HEK293 (cell line): ENCODE measurements around the gene DGKD.

Experiments
- GLI4 ChIP-seq: fragments of 450-650 bp; formaldehyde crosslinking; IDR thresholded peaks from 2 replicates; pipeline ENCODE4 v1.5.1; 2016; ENCODE audit warnings: missing biosample characterization, missing genetic modification characterization
- MEIS1 ChIP-seq: sonication (generic); formaldehyde crosslinking; IDR thresholded peaks from 2 replicates; pipeline ENCODE4 v1.8.1; 2022; ENCODE audit warnings: missing genetic modification reagents, mild to moderate bottlenecking, borderline replicate concordance
- ZEB2 ChIP-seq: fragments of 450-650 bp; formaldehyde crosslinking; IDR thresholded peaks from 2 replicates; pipeline ENCODE4 v1.5.1; 2016; ENCODE audit warnings: missing biosample characterization, missing genetic modification characterization
- ZNF132 ChIP-seq: fragments of 450-650 bp; formaldehyde crosslinking; IDR thresholded peaks from 2 replicates; pipeline ENCODE4 v1.5.1; 2017; ENCODE audit warnings: missing biosample characterization, missing genetic modification characterization, borderline replicate concordance
- ZNF146 ChIP-seq: fragments of 450-650 bp; formaldehyde crosslinking; IDR thresholded peaks from 2 replicates; pipeline ENCODE4 v1.5.1; 2016; ENCODE audit warnings: missing biosample characterization, missing genetic modification characterization
- ZNF211 ChIP-seq: fragments of 450-650 bp; formaldehyde crosslinking; IDR thresholded peaks from 2 replicates; pipeline ENCODE4 v1.5.1; 2016; ENCODE audit warnings: low read depth, missing biosample characterization, missing genetic modification characterization
- ZNF324 ChIP-seq: fragments of 450-650 bp; formaldehyde crosslinking; IDR thresholded peaks from 2 replicates; pipeline ENCODE4 v1.5.1; 2016; ENCODE audit warnings: missing biosample characterization, missing genetic modification characterization
- ZNF335 ChIP-seq: fragments of 450-650 bp; formaldehyde crosslinking; conservative IDR thresholded peaks from 2 replicates; pipeline ENCODE4 v1.5.1; 2016; ENCODE audit warnings: missing biosample characterization, missing genetic modification characterization
- ZNF48 ChIP-seq: fragments of 450-650 bp; formaldehyde crosslinking; IDR thresholded peaks from 2 replicates; pipeline ENCODE4 v1.5.1; 2016; ENCODE audit warnings: missing biosample characterization, missing genetic modification characterization
- ZNF513 ChIP-seq: fragments of 450-650 bp; IDR thresholded peaks from 2 replicates; pipeline ENCODE4 v1.5.1; 2018; ENCODE audit warnings: missing biosample characterization, missing genetic modification characterization
- ZNF518A ChIP-seq: fragments of 450-650 bp; formaldehyde crosslinking; conservative IDR thresholded peaks from 2 replicates; pipeline ENCODE4 v1.5.1; 2016; ENCODE audit warnings: low read depth, missing biosample characterization, missing genetic modification characterization
- ZNF530 ChIP-seq: fragments of 450-650 bp; formaldehyde crosslinking; IDR thresholded peaks from 2 replicates; pipeline ENCODE4 v1.5.1; 2016; ENCODE audit warnings: low read depth, missing biosample characterization, missing genetic modification characterization
- ZNF624 ChIP-seq: fragments of 450-650 bp; formaldehyde crosslinking; IDR thresholded peaks from 2 replicates; pipeline ENCODE4 v1.5.1; 2017; ENCODE audit warnings: missing biosample characterization, missing genetic modification characterization
- ZNF629 ChIP-seq: fragments of 450-650 bp; formaldehyde crosslinking; IDR thresholded peaks from 2 replicates; pipeline ENCODE4 v1.5.1; 2017; ENCODE audit warnings: missing biosample characterization, missing genetic modification characterization
- ZNF704 ChIP-seq: fragments of 450-650 bp; formaldehyde crosslinking; IDR thresholded peaks from 2 replicates; pipeline ENCODE4 v1.5.1; 2016; ENCODE audit warnings: missing biosample characterization, missing genetic modification characterization
- ZNF76 ChIP-seq: fragments of 450-650 bp; formaldehyde crosslinking; IDR thresholded peaks from 2 replicates; pipeline ENCODE4; 2016; ENCODE audit warnings: low read depth, missing biosample characterization, missing genetic modification characterization, borderline replicate concordance
- ZSCAN5A ChIP-seq: fragments of 450-650 bp; formaldehyde crosslinking; IDR thresholded peaks from 2 replicates; pipeline ENCODE4 v1.5.1; 2016; ENCODE audit warnings: missing biosample characterization, missing genetic modification characterization
- TF ChIP-seq, protein P1 (sequence below): fragments of 450-650 bp; formaldehyde crosslinking; IDR thresholded peaks from 2 replicates; pipeline ENCODE4 v1.5.1; 2016; ENCODE audit warnings: missing biosample characterization, missing genetic modification characterization
- TF ChIP-seq, protein P2 (sequence below): fragments of 450-650 bp; formaldehyde crosslinking; IDR thresholded peaks from 2 replicates; pipeline ENCODE4 v1.5.1; 2016; ENCODE audit warnings: missing biosample characterization, missing genetic modification characterization
- TF ChIP-seq, protein P3 (sequence below): fragments of 450-650 bp; formaldehyde crosslinking; IDR thresholded peaks from 2 replicates; pipeline ENCODE4 v1.5.1; 2016; ENCODE audit warnings: missing biosample characterization, missing genetic modification characterization, borderline replicate concordance
- TF ChIP-seq, protein P4 (sequence below): fragments of 450-650 bp; formaldehyde crosslinking; IDR thresholded peaks from 2 replicates; pipeline ENCODE4 v1.5.1; 2016; ENCODE audit warnings: missing biosample characterization, missing genetic modification characterization

DGKD gene

DNA sequence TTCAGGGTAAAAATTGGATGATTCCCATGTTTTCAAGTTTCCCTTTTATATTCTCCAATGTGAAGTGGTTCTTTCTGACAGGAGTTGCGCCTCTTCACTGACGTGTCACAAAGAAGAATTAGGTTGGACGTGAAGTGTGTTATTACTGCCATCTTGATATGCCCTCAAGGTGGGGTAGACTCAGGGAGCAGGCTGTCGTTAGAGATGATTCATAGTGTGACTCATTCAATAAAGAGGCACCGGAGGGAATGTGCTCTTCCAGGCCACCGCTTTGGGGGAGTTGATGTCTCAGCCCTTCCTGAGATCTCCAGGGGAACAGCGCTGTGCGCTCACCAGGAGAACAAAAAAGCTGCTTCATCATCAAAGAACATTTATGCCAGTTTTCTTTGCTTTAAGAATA, 3.6 kb upstream of the DGKD start (continued):
- TF ChIP-seq ZNF48 (tag by site-specific recombination) (no peak), ZNF146 (tag by site-specific recombination) (no peak), GLI4 (no peak), ZNF530 (tag by site-specific recombination) (no peak), ZEB2 (tag by site-specific recombination) (peak; percentile 73), ZNF324 (tag by site-specific recombination) (peak; percentile 55; the same call in 1 of the 2 replicates), MEIS1 (CRISPR knock-in tag) (peak; percentile 73; the same call in 1 of the 2 replicates), ZNF629 (tag by site-specific recombination) (peak; percentile 77), ZNF624 (tag by site-specific recombination) (no peak), ZNF132 (tag by site-specific recombination) (no peak), ZNF335 (tag by site-specific recombination) (no peak), ZNF211 (no peak), ZNF518A (tag by site-specific recombination) (no peak; the same call in 1 of the 2 replicates), ZNF704 (no peak), ZNF76 (tag by site-specific recombination) (no peak), ZNF513 (tag by site-specific recombination) (no peak), ZSCAN5A (no peak)
- TF ChIP-seq, protein P1, sequence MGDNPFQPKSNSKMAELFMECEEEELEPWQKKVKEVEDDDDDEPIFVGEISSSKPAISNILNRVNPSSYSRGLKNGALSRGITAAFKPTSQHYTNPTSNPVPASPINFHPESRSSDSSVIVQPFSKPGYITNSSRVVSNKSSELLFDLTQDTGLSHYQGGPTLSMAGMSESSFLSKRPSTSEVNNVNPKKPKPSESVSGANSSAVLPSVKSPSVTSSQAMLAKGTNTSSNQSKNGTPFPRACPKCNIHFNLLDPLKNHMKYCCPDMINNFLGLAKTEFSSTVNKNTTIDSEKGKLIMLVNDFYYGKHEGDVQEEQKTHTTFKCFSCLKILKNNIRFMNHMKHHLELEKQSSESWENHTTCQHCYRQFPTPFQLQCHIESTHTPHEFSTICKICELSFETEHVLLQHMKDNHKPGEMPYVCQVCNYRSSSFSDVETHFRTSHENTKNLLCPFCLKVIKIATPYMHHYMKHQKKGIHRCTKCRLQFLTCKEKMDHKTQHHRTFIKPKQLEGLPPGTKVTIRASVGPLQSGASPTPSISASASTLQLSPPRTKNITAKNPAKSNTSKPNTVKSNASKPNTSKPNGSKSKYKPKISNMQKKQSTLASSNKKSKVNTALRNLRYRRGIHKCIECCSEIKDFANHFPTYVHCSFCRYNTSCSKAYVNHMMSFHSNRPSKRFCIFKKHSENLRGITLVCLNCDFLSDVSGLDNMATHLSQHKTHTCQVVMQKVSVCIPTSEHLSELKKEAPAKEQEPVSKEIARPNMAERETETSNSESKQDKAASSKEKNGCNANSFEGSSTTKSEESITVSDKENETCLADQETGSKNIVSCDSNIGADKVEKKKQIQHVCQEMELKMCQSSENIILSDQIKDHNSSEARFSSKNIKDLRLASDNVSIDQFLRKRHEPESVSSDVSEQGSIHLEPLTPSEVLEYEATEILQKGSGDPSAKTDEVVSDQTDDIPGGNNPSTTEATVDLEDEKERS (tag by site-specific recombination) = no peak
- TF ChIP-seq, protein P2, sequence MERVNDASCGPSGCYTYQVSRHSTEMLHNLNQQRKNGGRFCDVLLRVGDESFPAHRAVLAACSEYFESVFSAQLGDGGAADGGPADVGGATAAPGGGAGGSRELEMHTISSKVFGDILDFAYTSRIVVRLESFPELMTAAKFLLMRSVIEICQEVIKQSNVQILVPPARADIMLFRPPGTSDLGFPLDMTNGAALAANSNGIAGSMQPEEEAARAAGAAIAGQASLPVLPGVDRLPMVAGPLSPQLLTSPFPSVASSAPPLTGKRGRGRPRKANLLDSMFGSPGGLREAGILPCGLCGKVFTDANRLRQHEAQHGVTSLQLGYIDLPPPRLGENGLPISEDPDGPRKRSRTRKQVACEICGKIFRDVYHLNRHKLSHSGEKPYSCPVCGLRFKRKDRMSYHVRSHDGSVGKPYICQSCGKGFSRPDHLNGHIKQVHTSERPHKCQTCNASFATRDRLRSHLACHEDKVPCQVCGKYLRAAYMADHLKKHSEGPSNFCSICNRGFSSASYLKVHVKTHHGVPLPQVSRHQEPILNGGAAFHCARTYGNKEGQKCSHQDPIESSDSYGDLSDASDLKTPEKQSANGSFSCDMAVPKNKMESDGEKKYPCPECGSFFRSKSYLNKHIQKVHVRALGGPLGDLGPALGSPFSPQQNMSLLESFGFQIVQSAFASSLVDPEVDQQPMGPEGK (tag by site-specific recombination) = 0 out of 2 replicates have a peak, but pooled peaks have one; percentile 31
- TF ChIP-seq, protein P3, sequence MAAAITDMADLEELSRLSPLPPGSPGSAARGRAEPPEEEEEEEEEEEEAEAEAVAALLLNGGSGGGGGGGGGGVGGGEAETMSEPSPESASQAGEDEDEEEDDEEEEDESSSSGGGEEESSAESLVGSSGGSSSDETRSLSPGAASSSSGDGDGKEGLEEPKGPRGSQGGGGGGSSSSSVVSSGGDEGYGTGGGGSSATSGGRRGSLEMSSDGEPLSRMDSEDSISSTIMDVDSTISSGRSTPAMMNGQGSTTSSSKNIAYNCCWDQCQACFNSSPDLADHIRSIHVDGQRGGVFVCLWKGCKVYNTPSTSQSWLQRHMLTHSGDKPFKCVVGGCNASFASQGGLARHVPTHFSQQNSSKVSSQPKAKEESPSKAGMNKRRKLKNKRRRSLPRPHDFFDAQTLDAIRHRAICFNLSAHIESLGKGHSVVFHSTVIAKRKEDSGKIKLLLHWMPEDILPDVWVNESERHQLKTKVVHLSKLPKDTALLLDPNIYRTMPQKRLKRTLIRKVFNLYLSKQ (tag by site-specific recombination) = no peak
- TF ChIP-seq, protein P4, sequence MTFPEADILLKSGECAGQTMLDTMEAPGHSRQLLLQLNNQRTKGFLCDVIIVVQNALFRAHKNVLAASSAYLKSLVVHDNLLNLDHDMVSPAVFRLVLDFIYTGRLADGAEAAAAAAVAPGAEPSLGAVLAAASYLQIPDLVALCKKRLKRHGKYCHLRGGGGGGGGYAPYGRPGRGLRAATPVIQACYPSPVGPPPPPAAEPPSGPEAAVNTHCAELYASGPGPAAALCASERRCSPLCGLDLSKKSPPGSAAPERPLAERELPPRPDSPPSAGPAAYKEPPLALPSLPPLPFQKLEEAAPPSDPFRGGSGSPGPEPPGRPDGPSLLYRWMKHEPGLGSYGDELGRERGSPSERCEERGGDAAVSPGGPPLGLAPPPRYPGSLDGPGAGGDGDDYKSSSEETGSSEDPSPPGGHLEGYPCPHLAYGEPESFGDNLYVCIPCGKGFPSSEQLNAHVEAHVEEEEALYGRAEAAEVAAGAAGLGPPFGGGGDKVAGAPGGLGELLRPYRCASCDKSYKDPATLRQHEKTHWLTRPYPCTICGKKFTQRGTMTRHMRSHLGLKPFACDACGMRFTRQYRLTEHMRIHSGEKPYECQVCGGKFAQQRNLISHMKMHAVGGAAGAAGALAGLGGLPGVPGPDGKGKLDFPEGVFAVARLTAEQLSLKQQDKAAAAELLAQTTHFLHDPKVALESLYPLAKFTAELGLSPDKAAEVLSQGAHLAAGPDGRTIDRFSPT = peak; percentile 90
